Loucy (cell line): Measurements from ENCODE around the gene PPFIBP1.

Source experiments
- CTCF ChIP-seq: fragments of 200-600 bp; sonication (generic); conservative IDR thresholded peaks from 2 replicates; pipeline ENCODE4 v1.5.1; 2014; ENCODE audit warnings: mild to moderate bottlenecking, antibody characterized with exemption, low read length
- EZH2phosphoT487 ChIP-seq: fragments of 200-600 bp; IDR thresholded peaks from 2 replicates; pipeline ENCODE4 v1.6.1; 2018; ENCODE audit warnings: antibody characterized with exemption, mild to moderate bottlenecking, moderate library complexity, borderline replicate concordance

GRCh38 chr12:27608890-27609289 lies 84.9 kb downstream of the PPFIBP1 start:
- TF ChIP-seq CTCF (no peak), EZH2phosphoT487 (no peak)
